HG02938 (cell line): ENCODE data around the gene BTD.

Experiments
- ATAC-seq: cut with Tn5 transposase; IDR thresholded peaks from one replicate; pipeline ENCODE4 v1.9.1; 2021; ENCODE audit warnings: mild to moderate bottlenecking, moderate library complexity; ENCODE audit not compliant: unreplicated experiment

Gene BTD

DNA sequence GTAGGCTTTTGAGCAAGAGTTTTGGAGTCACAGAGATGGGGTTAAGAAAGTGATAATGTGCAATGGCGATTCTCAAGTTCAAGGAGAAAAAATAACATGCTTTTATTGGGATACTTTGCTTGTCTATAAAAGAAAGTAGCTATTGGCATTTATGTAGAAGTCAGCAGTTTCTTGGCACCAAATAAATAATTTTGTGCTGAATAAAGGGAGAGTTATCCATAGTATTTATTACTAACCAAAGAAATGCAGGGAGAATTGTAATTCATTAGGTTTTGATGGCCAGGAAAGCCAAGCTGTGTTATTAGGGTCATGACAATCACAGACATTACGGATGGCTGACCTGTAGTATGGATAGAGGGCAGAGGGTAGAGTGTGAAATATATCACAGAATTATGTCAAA is 33.1 kb downstream of the BTD start:
- no peak for ATAC-seq

DNA sequence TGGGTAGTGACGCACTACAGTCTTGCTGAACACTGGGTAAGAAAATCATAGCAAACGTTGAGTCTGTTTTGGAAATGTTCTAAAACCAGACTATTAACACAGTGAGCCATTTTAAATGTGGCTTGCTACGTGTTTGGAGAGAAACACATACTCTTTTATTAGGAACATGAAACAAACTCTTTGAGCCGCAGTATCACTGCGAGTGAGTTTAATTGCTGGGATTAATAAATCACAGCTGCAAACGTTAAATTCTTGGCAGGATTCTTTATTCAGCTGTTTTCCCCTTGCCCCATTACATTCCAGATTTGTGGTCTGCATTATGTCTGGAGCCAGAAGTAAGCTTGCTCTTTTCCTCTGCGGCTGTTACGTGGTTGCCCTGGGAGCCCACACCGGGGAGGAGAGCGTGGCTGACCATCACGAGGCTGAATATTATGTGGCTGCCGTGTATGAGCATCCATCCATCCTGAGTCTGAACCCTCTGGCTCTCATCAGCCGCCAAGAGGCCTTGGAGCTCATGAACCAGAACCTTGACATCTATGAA is 33.6 kb downstream of the BTD start:
- no peak for ATAC-seq

DNA sequence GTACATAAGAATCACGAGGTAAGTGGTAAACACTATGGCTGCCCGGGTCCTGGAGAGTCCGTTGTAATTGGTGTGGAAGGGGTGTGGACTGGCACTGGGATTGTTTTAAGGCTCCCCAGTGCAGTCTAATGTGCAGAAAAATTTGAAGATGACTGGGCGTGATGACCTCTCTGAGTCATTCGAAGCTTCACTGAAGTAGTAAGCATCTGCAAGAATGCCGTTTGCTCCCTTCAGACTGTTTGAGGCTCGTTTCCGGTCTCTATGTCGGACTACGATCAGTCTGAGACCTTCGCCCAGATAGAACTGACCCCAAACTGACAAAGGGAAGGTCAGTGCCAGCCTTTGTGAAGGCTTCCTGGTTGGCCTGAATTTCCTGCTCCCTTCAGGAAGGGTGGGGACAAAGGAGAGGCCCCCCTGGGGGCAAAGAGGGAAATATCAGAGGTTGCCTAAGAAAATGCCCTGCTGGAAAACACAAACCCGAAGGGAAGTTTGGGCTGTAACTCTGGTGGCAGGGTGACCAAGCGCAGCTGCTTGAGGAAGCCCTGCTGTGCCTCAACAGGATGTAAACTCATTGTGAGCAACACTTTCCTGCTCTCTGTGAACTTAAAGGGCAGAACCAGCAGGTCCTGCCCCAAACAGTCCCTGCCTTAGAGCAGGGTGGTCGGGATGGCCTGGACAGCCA is 34.6 kb downstream of the BTD start:
- ATAC-seq, result no peak

DNA sequence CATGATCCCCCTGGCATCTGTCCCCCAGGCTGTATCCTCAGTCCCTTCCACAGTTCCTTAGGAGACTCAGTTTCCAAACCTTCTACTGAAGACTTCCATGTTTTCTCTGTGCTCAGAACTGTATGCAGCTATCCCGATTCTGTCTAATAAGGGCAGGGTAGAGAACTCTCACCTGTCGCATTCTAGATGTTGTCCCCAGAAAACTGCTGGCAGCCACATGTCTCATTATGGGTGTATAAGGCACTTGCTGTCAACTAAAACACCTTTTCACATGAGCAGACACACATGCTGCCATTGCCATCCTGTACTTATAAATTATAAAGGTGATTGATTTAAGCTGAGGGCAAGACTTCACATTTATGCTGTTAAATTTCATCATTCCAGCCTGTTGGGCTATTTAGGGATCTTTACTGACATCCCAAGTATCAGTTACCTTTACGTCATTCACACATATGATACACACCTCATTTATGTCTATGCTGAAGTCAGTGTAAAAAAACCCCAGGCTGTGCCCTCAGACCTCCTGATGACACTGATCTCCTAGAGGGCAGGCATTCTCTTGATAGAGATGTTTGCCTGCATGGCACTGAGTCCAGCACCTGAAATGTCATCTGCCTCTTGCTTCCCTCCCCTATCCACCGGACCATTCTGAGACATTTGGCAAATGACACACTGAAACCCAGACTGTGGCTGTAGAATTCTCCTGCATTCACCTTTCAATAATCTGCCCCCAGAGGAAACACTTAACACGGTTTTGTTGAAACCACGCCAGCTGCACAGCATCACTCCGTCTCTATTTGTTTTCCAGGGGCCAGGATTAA is 35.8 kb downstream of the BTD start:
- ATAC-seq, result no peak

DNA sequence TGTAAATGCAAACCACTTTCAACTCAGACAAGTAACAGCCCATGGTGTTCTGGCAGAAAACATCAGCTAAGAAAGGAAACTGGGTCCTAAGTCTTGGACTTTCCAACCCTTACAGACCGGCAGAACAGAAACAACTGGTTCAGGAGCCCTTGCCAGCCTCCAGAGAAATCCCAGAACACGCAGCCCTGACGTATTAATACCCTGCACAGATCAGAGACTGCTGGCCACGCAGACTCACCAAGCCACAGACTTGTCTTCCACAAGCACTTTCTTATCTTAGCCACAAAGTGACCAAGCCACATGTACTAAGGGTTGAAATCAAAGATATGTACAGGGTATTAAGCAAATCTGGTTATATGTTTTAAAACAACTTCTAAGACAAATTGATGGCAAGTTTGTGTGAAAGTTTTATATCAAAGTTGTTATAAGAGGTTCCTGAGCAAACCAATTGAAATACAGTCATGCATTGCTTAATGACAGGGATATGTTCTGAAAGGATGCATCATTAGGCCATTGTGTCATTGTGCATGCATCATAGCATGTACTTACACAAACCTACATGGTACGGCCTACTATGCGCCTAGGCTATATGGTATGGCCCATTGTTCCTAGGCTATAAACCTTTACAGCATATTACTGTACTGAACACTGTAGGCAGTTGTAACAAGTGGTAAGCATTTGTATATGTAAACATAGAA is 36.8 kb downstream of the BTD start:
- ATAC-seq, result no peak

DNA sequence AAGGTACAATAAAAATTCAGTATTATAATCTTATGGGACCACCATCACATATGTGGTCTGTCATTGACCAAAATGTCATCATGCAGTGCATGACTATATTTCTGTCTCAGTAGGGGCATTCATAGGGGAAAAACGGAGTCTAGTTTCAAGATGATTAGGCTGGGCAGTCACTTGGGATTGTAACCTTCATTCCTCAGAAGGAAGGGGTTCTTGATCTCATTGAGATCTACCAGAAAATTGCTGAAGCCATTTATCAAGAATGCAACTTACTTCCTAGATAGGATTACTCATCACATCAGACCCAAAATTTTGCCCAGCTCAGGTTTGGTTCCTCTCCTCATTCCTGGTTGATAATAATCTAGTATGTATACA is 37.3 kb downstream of the BTD start:
- ATAC-seq, result no peak

DNA sequence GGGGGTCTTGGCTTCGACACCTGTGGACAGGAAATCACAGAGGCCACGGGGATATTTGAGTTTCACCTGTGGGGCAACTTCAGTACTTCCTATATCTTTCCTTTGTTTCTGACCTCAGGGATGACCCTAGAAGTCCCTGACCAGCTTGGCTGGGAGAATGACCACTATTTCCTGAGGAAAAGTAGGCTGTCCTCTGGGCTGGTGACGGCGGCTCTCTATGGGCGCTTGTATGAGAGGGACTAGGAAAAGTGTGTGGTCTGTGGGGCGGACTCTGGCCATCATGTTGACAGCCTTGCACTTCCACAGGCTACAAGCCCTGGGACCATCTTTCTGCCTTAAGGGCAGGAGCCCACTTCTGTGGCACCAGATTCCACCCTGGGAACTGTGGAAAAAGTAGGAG is 43.7 kb downstream of the BTD start:
- no peak for ATAC-seq

DNA sequence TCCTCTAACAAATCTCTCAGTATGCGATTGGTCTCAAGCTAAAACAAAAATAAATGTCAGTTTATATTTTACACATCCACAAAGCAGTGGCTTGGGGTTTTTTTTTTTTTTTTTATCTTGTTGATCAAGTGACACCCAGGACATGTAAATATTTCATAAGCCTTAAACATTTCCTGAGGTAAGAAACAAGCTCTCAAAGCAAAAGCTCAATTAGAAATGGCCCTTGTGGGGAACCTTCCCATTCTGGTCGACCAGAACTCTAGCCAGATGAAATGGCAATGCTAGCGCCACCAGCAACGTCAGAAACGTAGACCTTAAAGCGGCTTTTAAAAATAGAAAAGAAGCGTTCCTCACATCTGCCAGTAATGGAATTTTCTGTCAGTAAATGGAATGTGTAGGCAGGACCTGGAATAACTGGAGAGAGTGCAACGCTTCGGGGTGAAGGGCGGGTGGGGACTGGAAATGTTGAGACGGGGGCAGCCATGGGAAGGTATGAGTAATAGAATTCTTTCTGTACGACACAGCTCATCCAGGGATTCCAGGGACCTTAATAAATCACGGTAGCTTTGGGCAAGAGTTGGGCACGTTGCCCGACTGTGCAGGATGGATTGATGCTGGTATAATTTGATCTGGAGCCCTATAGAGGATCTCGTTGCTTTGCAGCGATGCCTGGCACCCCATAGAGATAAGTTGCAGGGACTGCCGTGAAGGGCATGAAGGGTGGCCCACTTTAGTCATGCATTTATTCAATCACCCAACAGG is 44.4 kb downstream of the BTD start:
- ATAC-seq, result no peak

DNA sequence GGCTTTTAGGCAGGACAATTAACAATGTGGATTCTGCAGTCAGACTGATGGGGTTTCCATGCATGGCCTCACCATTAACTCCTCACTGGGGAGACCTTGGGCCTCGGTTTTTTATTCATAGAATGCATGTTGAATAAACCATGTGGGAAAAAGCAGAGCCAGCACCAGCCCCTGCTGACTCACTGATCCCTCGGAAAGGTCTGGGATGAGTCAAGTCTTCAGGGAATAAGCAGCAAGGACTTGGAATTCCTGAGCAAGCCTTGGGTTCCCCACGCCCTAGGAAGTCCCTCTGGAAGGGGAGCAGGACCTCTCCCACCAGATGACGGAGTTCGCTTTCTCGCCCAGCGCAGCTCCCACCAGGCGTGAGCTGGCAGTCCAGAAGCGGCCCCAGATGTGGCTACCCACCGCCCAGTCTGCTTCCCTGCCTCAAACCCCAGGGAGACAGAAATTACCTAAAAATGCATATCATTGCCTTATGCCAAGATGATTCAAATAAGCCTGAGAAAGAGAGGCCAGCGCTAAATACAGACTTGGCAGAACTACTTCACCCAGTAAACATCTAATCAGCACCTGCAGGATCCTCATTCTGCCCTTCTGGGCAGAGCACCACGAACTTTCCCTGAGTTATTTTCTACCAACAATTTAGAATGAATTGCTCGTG is 45.4 kb downstream of the BTD start:
- peak; percentile 12 for ATAC-seq

DNA sequence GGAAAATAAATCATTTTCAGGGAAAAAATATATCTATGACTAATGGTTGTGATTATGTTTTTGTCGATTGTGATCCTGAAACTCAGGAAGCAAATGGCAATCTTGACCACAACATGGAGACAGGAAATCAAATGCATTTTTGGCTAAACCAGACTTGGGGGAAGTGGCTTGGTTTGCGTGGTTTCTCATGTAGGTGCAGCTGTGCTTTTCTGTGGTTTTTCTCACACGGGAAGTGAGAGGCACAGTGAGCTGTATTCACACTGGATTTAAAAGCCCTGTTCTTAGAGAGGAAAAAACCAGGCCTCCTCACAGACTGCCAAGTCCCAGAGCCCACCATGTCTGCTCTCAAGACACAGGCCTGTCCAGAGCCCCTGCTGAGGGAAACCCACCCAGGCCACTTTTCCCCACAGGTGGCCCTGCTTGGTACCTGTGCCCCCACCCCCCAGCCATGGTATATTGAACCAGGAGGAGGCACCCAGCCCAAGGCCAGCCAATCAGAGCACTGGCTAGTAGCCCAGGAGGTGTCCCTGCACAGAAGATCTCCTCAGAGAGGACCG is 46.1 kb downstream of the BTD start:
- peak; percentile 91 for ATAC-seq

DNA sequence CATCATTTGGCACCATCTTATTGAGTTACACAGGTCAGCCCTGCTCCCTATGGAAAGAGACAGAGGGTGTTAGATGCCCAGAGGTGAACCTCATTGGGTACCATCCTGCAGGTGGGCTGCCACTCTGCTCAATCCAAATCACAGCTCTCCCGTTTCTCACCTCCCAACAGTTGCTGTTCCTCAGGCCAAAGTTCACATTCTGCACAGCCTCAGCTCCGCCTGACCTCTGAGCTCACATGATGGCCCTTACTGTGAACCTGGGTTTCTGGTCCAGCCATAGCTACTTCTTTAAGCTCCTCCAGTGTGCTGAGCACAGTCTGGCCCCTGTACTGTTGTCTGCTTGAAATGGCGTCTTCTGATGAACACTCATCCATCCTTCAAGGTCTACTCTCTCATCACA is 47.8 kb downstream of the BTD start:
- ATAC-seq, result no peak

DNA sequence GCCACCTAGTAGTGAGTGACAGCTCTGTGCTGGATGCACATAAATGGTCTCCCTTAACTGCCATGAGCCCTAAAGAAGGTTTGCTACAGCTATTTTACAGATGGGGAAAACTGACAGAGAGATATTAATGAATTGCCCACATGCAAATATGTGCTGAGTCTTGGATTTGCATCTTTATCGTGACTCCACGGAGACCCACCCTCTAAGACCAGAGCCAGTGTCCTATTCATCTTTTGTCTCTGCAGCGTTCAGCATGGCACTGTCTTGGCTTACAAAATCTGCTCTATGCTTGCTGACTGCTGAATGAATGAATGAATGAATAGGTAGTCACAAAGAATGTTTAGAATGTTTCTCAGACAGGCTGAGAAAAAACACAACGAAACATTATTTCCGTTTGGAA is 48.3 kb downstream of the BTD start:
- no peak for ATAC-seq

DNA sequence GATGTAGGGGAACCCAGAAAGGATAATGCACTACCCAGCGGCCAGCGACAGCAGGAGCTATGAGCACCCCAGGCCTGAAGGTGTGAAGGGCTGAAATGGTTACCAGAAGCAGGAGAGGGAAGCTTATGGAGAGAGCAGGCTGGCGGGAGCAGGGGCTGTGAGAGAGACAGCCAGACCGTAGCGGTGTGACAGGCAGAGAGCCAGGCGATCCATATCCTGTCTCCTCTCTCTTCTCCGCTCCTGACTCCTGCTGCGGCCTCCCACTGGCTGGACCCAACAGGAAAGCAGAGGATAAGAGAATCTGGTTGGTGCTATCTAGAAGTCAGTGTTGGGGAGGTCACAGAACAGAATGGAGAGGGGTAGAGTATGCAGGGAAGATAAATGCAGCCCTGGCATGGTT is 49.9 kb downstream of the BTD start:
- no peak for ATAC-seq

DNA sequence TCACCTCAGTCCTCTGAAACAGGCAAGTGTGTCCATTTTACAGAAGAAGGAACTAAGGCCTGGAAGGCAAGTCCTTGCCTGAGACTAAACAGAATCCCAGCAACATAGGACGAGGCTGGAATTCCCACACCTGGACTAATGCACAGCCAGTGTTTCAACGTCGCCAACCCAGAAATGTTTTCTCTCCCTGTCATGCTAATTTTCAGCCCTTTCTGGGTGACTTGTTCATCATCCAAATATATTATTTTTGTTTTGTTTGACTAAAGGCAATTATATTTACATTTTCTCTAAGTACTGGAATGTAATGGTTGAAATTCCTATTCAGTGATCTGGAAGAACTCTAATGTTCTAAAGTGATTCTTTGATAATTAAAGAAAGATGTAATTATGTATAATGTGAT is 51.8 kb downstream of the BTD start:
- ATAC-seq, result no peak

DNA sequence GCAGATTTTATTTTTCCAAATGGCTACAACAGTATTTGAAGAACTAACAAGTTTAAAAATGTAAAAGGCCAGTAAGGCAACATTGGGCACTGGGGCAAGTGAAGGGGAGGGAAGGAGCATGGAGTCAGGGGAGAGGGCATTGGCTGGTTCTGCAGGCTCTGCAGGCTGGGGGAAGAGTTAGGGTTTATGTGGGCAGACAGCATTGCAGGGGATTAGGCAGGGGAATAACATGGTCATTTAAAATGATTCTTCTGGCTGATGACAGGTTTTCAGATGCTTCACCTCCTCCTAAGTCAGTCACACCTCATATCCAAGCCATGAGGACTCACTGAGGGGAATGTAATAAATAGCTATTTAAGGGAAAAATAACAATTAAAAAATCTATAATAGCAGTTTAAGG is 52.6 kb downstream of the BTD start:
- no peak for ATAC-seq

DNA sequence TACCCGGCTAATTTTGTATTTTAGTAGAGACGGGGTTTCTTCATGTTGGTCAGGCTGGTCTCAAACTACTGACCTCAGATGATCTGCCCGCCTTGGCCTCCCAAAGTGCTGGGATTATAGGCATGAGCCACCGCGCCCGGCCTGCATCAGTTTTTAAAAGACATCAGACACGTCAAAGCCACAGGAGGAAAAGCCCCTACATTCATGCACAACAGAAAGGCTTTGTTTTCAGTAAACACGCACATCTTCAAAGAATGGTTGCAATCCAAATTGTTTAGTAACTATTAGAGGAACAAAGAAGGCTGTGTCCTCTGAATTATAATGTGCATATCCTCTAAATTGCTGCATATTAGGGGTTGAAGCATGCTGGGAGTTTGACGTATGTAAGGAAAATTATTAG is 53.3 kb downstream of the BTD start:
- no peak for ATAC-seq

DNA sequence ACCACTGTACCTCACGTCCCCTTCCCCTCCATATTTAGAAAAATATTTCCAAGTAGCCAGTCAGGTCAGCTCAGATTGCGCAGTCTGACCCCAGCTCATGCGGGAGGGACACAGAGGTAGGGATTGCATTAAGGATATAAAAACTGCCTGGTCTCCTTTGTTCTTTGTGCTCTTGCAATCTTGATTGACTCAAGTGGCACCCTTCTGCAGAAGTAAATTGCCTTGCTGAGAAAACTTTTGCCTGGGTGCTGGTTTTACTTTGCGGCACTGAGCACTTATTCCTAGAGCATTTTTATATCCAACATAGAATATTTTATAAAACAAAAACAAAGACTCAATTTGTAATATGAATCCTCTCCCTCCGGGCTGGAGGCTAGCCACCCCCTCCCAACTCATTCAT is 54.8 kb downstream of the BTD start:
- no peak for ATAC-seq

DNA sequence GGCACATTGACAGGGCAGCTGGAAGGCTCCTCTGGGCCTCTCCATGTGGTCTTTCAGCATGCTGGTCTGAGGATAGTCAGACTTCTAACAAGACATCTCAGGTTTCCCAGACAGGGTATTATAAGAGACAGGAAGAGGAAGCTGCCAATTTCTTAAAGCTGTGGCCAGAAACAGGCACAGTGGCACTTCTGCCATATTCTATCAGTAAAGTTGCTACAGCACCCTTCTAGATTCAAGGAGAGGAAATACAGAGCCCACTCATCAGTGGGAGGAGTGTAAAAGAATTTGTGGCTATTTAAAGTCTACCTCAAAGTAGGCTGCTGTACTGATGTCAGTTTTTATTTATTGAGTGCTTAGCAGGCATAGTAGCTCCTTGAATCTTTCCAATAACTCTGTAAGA is 55.5 kb downstream of the BTD start:
- no peak for ATAC-seq

DNA sequence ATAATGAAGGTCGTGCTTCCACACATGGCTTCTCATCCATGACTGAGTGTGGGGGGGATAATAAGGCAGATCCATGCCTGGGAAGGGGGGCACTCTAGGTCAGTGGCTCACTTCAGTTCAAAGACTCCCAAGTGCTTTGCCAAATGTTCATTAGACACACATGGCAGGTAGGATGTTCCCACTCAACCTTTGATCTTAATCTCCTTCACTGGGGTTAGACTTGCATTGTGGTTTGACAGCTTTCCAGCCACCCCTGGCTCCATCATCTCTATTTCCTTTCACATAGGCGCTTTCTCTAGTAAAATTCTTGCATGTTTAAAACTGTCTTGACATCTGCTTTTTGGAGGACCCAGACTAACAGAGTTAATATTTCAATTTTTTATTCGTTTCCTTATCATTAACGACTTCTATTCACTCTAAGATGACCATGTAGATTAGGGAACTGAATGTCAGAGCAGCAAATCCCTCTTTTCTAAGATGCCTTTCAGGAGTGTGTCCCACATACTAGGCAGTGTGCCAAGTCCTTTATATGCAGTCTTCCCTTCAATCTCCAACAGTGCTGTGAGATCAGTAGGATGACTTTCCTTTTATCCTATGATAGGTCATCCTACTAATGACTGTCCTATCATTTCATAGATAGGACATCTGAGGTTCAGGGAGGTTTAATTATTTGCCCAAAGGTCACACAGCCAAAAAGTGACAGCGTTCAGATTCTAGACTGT is 57.9 kb downstream of the BTD start:
- no peak for ATAC-seq
